ENCODE data around the gene FAXDC2.

Gene FAXDC2

DNA sequence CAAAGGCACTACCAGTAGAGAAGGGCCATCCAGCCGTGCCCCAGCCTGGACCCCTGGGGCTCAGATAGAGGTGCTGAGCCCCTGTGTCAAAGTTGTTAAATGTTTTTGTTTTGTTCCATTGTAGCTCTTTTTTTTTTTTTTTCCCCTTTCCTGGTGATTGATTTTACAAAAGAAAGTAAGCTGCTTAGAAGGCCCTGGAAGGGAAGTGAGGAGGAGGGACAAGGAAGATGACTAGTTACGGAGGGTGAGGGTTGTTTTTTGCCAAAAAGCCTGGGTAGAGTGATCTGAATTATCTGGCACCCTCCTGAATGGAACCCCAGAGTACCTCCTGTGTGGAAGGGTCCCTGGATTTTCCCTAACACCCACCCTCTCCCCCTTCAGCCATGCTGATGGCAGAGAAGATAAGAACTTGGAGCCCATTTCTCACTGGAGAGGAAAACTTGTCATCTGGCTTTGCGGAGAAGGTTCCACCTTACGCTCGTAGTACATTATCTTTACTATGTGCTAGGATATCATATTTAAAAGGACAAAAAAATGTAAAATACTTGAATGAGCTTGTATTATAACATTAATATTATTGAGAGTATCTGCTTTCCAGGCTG lies 33.4 kb downstream of the FAXDC2 start:
- TF ChIP-seq, protein P1, sequence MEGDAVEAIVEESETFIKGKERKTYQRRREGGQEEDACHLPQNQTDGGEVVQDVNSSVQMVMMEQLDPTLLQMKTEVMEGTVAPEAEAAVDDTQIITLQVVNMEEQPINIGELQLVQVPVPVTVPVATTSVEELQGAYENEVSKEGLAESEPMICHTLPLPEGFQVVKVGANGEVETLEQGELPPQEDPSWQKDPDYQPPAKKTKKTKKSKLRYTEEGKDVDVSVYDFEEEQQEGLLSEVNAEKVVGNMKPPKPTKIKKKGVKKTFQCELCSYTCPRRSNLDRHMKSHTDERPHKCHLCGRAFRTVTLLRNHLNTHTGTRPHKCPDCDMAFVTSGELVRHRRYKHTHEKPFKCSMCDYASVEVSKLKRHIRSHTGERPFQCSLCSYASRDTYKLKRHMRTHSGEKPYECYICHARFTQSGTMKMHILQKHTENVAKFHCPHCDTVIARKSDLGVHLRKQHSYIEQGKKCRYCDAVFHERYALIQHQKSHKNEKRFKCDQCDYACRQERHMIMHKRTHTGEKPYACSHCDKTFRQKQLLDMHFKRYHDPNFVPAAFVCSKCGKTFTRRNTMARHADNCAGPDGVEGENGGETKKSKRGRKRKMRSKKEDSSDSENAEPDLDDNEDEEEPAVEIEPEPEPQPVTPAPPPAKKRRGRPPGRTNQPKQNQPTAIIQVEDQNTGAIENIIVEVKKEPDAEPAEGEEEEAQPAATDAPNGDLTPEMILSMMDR (IDR thresholded peaks at IDR 0.05; ENCODE audit: unreplicated experiment in 3 of 3): no peak
- peaks cover 17% of the 10 kb centered on the region for H3K4me1 Mint-ChIP-seq
- H3K4me3 Mint-ChIP-seq: no peak overlapping the region
- no peaks in the 10 kb centered on the region for H3K27me3 Mint-ChIP-seq (ENCODE audit: low read depth)
- H3K36me3 Mint-ChIP-seq (ENCODE audit: low read depth): peaks cover 89% of the 10 kb centered on the region
- H3K9me3 Mint-ChIP-seq: no peaks in the 10 kb centered on the region
- no peak overlapping the region for H3K27ac Mint-ChIP-seq

DNA sequence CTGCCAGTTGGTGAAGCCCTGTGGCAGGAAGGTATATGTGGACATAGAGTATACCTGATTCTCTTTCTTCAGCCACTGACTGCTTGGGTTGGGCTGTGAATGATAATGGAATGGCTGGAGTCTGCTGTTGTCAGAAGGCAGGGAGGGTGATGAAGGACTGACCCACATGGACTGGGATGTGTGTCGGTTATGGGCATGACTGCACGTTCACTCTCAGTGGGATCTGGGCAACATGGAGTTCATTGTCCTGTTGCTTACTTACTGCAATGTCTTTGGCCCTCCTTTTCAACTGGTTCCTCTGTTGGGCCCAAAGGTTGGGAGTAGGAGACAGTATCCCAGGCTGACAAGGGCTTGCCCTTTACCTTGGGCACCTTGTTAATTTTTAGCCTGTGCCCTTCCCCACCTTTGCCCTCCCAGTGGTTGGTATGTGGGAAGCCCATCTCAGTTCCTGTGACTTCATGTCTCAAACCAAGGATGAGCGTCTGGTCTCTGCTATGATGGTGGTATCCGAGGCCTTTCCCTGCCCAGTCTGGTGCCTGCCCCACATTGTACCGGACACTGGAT lies 34.6 kb downstream of the FAXDC2 start:
- Mint-ChIP-seq H3K36me3 (ENCODE audit: low read depth) (peaks cover 89% of the 10 kb centered on the region), H3K9me3 (no peaks in the 10 kb centered on the region), H3K27ac (peak overlapping the region in 1 of 3 experiments; percentile 69), H3K4me1 (peaks cover 10% of the 10 kb centered on the region), H3K4me3 (no peak overlapping the region), H3K27me3 (ENCODE audit: low read depth) (no peaks in the 10 kb centered on the region)
- TF ChIP-seq, protein P1 (IDR thresholded peaks at IDR 0.05; ENCODE audit: unreplicated experiment in 3 of 3): no peak

DNA sequence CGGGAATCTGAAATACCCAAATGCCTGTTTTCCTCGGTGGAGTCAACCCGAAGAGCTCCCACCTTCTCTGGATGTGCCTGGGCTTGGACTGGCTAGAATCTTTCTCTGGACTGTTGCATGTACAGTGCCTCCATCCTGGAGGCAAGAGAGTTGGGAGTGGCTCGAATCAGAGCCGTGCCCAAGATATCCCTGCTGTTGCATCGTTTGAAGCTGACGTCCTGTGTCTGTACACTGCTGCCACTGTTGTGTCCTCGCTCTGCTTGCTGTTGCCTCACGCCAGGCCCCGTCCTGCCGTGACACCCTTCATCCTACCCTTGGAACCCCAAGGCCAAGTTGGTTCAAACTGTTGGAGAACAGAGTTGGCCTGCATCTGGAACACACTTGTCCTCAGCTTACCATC lies 35.4 kb downstream of the FAXDC2 start:
- no peak overlapping the region for H3K4me3 Mint-ChIP-seq
- peak overlapping the region in 1 of 3 experiments; percentile 69 for H3K27ac Mint-ChIP-seq
- H3K4me1 Mint-ChIP-seq: peaks cover 10% of the 10 kb centered on the region
- H3K27me3 Mint-ChIP-seq (ENCODE audit: low read depth): no peaks in the 10 kb centered on the region
- TF ChIP-seq, protein P1 (IDR thresholded peaks at IDR 0.05; ENCODE audit: unreplicated experiment in 3 of 3): no peak
- peaks cover 88% of the 10 kb centered on the region for H3K36me3 Mint-ChIP-seq (ENCODE audit: low read depth)
- H3K9me3 Mint-ChIP-seq: no peaks in the 10 kb centered on the region

DNA sequence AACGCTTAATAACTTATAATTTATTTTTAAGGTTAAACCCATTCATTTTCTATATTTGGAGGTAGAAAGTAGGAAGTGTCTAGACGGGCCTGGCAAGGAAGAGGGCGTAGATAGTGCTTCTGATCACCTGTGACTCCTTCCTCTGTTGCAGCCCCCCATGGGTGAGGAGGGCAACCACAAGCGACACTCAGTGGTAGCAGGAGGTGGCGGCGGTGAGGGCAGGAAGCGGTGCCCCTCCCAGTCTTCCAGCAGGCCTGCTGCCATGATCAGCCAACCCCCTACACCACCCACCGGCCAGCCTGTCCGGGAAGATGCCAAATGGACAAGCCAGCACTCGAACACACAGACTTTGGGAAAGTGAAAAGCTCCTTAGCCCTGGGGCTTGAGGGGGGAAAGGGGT lies 36.7 kb downstream of the FAXDC2 start:
- TF ChIP-seq, protein P1 (IDR thresholded peaks at IDR 0.05; ENCODE audit: unreplicated experiment in 3 of 3): no peak
- H3K9me3 Mint-ChIP-seq: no peaks in the 10 kb centered on the region
- peaks cover 2% of the 10 kb centered on the region for H3K4me1 Mint-ChIP-seq
- no peak overlapping the region for H3K4me3 Mint-ChIP-seq
- H3K36me3 Mint-ChIP-seq (ENCODE audit: low read depth): peaks cover 86% of the 10 kb centered on the region
- H3K27ac Mint-ChIP-seq: no peak overlapping the region
- H3K27me3 Mint-ChIP-seq (ENCODE audit: low read depth): no peaks in the 10 kb centered on the region

DNA sequence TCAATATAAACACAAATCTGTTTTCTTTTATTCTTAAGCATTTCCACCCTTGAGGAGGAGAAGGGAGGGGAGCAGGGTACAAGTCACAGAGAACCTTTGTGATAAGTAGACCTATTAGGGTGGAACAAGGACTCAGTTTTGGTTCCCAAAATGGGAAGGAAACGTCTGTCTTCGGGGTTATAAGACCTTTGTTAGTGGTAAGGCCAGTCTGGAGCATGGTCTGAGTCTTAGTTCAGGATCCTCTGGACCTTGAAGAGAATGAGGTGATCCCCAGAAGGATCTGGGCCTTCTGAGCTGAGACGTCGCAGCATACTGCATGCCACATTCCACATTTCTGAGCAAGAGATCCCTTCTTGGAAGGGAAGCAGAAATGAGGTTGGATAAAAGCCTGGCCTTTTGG lies 37.2 kb downstream of the FAXDC2 start:
- Mint-ChIP-seq H3K4me3 (no peak overlapping the region), H3K9me3 (no peaks in the 10 kb centered on the region), H3K27ac (no peak overlapping the region), H3K27me3 (ENCODE audit: low read depth) (no peaks in the 10 kb centered on the region), H3K4me1 (no peaks in the 10 kb centered on the region), H3K36me3 (ENCODE audit: low read depth) (peaks cover 87% of the 10 kb centered on the region)
- TF ChIP-seq, protein P1 (IDR thresholded peaks at IDR 0.05; ENCODE audit: unreplicated experiment in 3 of 3): no peak
